KBM-7 (cell line): Measurements from ENCODE around the gene ZNF462.

Source experiments
- DNase-seq: peaks from one replicate; pipeline ENCODE4 v3.0.0-alpha.2; 2015
- in situ Hi-C: fragments of 300-500 bp; cut with MboI; formaldehyde crosslinking; loops from 2 replicates; pipeline ENCODE4 v1.14.3; 2020; ENCODE audit warnings: low sequenced_read_pairs, low pct_unique_long_range_greater_than_20kb, mixed read lengths

Gene ZNF462

DNA sequence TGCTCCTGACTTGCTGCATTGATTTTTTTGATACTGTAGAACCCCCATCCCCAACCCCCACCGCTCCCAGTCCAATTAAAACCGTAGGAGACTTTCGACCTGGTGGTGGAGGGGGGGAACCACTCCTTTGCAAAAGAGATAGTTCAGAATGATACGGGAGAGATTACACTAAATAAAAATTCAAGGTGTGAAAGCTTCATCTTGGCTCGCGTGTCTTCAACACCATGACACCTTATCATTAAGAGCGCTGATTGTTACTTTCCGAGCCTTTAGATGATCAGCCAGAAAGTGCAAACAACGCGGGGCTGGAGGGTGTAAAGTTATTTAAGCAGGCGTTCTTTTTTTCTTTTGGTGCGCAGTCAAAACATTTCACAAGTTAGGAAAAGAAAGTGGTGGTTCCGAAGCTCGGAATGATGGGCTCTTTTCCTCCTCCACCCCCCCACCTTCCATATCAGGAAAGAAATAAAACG lies 1.3 kb upstream of the ZNF462 start:
- in situ Hi-C loops, result no loop called here

DNA sequence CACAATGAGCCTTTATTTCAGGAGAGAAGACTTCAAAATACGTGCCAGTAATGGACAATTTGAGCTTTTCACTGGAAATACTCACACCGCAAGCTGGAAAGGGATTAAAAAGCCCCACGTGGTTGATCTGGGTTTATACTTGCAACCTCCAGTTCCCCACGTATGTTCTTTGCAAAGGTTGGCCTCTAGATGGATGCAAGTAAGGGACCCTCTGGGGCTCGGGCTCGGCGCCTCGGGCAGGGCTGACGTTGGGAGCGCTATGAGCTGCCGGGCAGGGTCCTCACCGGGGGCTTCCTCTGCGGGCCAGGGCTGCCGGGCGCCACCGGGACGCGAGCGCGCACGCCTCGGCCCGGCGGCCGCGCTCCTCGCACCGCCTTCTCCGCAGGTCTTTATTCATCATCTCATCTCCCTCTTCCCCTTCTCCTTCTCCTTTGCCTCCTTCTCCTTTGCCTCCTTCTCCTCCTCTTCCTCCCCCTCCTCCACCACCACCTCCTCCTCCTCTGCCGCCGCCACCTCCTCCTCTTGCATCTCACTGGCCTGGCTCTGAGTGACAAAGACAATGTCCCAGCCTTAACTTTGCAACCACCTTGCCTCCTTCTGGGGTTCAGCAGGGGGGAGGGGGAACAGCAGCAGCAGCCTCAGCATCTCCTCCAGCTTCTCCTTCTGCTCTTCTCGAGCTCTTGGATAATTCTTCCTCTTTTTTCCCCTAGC lies 701 bp upstream of the ZNF462 start:
- in situ Hi-C loops, result no loop called here
- DNase-seq, result peak; percentile 48

More for the DNA sequence above, 1.3 kb upstream of the ZNF462 start:
- DNase-seq, result no peak

GRCh38 chr9:106864373-106865143 lies 1.6 kb downstream of the ZNF462 start:
- in situ Hi-C loops, result no loop called here
- peak; percentile 52 for DNase-seq

DNA sequence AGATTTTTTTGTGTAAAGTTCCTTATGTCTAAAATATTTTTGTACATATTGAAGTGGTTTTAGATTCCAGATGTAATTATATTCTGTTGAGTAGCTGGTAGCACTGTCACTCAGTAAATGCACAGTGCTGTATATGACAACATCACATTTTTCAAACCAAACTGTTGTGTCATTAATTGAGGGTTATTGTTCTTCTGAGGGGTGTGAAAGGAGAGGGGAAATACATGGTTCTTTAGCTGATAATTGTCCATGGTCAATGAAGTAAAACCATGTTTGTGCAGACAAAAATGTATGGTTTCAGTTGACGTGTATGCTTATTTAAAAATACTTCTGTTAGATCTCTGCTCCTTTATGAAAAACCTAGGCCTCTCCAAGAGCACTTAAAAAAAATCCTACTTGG lies 3.3 kb downstream of the ZNF462 start:
- in situ Hi-C loops, result no loop called here

DNA sequence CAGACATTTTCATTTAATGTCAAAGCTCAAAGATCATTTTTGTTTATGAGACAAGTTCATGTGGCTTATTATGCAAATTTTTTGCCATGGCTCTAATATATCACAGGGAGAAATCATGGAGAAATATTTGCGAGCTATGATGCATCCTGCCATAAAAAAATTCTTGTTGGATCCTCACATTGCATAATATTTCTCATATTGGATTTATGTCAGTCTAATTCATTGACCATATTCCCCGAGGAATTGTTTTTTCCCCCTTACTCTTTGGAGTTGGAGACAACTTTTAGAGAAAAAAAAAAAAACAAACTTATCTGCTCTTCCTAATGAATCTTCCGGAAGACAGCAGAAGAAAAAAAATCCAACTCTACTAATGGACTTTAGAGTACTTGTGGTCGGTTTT lies 4.3 kb downstream of the ZNF462 start:
- DNase-seq, result no peak
- in situ Hi-C loops, result no loop called here

More for the DNA sequence above, 3.3 kb downstream of the ZNF462 start:
- no peak for DNase-seq

DNA sequence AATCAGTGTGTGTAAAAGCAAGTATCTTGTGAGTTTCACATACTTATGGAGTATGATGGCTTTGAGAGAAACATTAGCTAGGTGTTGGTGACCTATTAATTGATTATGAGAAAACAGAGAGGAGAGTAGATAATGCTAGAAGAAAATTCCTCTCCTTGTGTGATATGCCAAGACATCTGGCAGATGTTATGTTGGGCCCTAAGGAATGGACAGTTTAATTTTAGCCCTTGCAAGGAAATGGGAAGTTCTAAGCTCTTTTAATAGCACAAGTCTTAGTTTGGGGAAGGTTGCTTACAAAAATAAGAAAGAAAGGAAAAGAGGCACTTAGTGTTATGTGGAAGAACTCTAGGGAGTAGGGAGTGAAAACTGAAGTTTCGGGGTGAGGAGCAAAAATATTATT lies 5.1 kb downstream of the ZNF462 start:
- DNase-seq, result no peak
- in situ Hi-C loops, result no loop called here

GRCh38 chr9:106868565-106868964 lies 5.6 kb downstream of the ZNF462 start:
- no peak for DNase-seq
- in situ Hi-C loops, result no loop called here

GRCh38 chr9:106869028-106869427 lies 6.1 kb downstream of the ZNF462 start:
- in situ Hi-C loops, result no loop called here
- no peak for DNase-seq

- DNase-seq, result no peak
- in situ Hi-C loops, result no loop called here
These were observed 6.5 kb downstream of the ZNF462 start for GRCh38 chr9:106869458-106869857.

DNA sequence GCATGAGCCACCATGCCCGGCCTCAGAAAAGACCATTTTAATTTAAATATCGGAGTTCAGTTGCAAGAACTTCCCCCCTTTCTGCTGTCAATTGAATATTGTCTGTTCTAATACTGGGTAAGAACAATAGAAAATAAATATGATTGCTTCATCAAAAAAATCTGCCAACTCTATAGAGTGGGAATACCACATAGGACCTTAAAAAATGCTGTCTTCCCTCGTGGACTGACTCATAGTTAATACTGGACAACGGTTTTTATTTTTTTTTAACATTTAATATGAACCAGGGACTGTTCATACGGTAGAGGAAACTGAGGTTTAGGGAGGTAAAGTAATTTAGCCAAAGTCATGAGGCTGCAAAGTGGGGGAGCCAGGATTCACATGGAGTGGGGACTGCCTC lies 9.7 kb downstream of the ZNF462 start:
- DNase-seq, result no peak
- in situ Hi-C loops, result no loop called here

DNA sequence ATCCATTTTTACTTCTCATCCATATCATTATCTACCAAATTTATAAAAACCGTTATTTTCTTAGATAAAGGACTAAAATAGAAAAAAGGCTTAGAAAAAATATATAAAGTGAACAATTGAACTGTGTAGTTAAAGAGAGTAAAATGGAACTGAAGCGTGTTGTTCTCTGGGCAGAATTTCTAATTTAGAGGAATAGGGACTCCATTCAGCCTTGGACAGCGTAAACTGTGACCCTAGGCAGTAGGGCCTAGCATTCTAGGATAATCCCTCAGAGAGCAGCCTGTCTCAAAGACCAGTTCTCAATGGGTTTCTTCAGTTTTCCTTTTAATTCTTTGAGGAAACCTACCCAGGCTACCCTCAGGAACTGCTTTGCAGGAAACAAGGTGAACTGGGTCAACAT lies 11.1 kb downstream of the ZNF462 start:
- in situ Hi-C loops, result no loop called here
- DNase-seq, result no peak

- in situ Hi-C loops, result no loop called here
- no peak for DNase-seq
These were observed 11.7 kb downstream of the ZNF462 start for GRCh38 chr9:106874652-106875051.

- in situ Hi-C loops, result no loop called here
- DNase-seq, result no peak
These were observed 12.6 kb downstream of the ZNF462 start for GRCh38 chr9:106875529-106875928.

GRCh38 chr9:106877345-106877744 lies 14.4 kb downstream of the ZNF462 start:
- in situ Hi-C loops, result no loop called here
- DNase-seq, result no peak

DNA sequence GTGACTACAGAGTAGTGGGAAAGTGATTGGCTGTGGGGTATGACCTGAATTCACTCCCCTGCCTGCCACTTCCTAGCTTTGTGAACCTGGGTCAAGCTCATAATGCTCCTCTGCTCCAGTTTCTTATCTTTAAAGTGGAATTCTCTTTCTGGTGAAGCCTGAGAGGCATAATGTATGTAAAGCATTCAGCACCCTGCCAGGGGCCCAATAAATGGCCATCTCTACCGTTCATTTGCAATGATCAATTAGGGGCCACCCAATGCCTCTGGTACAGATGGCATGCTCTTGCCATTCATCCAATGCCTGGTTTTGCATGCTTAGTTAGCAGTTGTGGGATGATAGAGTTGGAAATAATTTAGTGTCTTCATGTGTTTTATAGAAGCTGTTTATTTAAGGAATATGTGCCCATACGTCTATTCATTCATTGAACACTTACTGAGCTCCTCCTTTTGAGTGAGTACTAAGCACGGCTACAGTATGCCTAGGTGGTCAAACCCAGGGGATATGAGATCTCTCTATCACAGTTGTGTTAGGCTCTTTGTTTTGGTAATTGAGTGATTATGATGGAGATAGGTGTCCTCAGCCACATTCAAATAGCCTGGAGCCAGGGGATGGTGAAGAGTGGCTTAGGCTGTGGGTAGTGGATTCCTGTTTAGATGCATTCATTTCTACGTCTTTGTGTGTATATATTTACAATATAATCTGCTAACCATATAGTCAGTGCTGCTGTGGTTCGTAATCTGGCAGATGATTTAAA lies 15.3 kb downstream of the ZNF462 start:
- no peak for DNase-seq
- in situ Hi-C loops, result no loop called here

DNA sequence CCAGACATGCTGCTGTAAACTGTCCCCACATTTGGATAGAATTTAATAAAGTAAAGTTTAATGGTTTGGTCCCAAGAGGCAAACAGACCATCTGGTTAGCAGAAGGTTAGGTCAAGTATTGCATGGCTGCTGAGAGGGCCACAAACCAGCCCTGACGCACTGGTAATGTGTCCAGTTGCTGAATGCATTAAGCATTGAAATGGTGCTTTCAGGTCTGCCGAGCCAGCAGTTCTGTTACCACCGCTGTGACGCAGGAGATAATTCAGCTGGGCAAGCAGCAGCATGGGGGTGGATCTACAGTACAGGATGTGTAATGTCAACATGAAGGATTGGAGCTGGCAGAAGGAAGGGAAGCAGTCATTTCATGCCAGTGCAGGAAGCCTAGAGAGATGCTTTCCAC lies 16.0 kb downstream of the ZNF462 start:
- in situ Hi-C loops, result no loop called here
- DNase-seq, result no peak

GRCh38 chr9:106879439-106879882 lies 16.5 kb downstream of the ZNF462 start:
- no peak for DNase-seq
- in situ Hi-C loops, result no loop called here

- in situ Hi-C loops, result no loop called here
- no peak for DNase-seq
These were observed 17.1 kb downstream of the ZNF462 start for GRCh38 chr9:106880081-106880480.

GRCh38 chr9:106880863-106881262 lies 17.9 kb downstream of the ZNF462 start:
- in situ Hi-C loops, result no loop called here
- no peak for DNase-seq

DNA sequence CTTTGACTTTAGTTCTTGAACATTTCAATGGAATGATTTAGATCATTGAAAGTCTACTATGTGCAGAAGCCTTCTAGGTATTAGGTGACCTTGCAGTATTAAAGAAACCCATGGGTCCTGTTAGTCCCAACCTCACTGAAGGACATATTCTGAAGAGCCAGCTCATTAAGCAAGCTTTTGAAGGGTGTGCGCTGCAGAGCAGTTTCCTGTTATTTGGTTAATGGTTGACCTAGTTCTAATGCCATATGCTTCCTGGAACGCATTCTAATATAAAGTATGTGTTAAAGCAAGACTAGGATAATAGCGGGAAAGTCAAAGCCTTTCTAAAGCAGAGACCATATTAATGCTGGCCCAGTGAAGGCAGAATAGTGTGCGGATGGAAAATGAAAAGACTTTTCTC lies 20.1 kb downstream of the ZNF462 start:
- DNase-seq, result no peak
- in situ Hi-C loops, result no loop called here
